NCI-H2227 (cell line): ENCODE data around the gene CCDC182.
A peak's percentile ranks its signal among the peaks of the same experiment; 100 is the strongest.

ENCODE experiments used
- DNase-seq: peaks from one replicate; lab custom pipeline; 2025; ENCODE audit not compliant: unreplicated experiment; lab: John Stamatoyannopoulos, UW

CCDC182 gene

GRCh38 chr17:57745242-57745641 is at the start of gene CCDC182:
Gene CCDC182, minus strand, starts transcription at chr17:57745299. Its CDS starts 27 bp downstream, at chr17:57745272.
- no peak for DNase-seq

GRCh38 chr17:57794841-57795240 is 49.7 kb upstream of the CCDC182 start:
- DNase-seq = no peak

GRCh38 chr17:57788725-57789124 is 43.6 kb upstream of the CCDC182 start:
- no peak for DNase-seq

- DNase-seq = no peak
Measured at GRCh38 chr17:57785022-57785421, 39.9 kb upstream of the CCDC182 start.

DNA sequence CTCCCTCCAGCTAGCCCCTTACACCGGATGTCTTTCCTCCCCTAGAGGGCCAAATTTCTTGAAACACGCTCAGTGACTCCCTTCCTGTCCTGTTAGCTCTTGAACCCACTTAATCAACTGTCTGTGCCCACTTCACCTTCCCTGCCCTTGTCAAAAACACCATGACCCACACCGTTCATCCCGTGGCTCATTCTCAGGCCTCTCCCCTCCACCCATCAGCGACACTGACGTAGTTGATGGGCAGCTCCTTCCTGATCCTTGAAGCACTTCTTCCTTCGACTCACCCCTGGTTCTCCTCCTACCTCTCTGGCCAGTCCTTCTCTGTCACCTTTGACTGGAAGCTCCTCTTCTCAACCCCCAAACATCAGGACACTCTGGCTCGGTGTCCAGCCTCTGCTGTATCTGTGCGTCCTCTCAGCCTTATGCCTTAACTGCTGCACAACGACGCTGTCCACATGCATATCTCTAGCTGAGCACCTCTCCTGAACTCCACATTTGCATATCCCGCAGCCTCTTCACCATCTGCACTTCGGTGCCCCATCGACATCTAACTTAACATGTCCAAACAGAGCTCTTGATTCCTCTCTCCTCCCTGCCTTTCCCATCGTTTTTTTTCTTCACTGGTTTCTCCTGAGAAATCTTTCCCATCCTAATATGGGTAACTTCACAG is 39.3 kb upstream of the CCDC182 start:
- no peak for DNase-seq

DNA sequence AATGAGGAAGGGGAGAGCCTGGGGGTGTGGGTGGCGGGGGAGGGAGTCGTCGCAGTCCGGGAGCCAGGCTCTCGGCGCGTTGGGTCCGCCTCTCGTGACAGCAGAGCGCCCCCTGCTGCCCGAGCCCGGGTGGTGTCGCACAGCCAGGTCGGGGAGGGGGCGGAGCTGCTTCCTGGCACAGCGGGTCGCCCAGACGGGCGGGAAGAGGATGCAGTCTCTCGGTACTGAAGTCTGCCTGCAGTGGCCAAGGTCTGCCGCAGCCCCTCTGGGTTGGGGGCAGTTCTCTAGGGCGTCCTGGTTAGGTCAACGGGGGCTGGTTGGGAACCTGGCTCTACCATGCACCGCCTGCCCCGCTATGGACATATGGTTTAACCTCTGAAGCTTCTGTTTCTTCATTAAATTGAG is 38.2 kb upstream of the CCDC182 start:
- peak; percentile 81 for DNase-seq

DNA sequence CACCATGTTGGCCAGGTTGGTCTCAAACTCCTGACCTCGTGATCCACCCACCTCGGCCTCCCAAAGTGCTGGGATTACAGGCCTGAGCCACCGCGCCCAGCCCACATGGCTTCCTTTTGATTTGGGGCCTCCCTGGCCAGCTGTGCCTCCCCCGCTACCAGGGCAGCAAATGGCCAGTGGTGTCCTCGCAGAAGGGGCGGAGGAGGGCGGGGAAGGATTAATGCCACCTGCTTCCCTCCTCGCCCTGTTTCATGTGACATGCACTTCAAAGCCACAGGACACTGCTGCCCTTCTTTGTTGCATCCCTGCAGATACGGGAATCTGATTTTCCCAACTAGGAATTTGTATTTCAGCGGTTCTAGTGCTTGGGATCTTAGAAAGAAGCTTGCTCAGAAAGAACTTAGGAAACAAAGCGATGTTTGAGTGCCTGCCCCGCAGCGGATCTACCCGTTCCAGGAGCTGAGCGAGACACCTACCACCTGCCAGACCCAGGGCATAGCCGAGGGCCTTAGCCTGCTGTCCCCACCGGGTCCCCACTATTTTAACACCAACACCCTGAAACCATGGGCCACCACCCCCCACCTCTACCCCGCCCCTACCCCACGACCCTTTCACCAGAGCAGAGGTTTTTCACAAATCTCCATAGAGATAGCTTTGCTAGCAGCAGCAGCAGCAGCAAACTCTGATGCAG is 37.7 kb upstream of the CCDC182 start:
- DNase-seq = peak; percentile 48

DNA sequence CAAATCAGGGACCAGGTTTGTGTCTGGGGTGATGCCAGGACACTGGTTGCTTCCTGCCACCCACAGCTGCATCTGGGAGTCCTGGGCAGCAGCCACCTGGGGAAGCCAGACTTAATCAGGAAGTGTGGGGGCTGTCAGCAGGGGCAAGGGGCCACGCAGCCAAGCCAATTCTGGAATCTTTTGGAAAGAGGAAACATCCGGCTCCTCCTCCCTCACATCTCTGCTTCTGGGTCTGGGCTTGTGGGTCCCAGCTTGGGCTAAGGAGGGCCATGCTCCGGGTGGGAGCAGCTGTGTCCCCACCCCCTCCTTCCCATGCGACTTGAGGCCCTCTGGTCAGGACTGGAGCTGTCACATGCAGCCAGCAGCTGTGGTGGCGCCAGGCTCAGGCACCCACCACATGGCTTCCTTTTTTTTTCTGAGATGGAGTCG is 37.0 kb upstream of the CCDC182 start:
- no peak for DNase-seq

DNA sequence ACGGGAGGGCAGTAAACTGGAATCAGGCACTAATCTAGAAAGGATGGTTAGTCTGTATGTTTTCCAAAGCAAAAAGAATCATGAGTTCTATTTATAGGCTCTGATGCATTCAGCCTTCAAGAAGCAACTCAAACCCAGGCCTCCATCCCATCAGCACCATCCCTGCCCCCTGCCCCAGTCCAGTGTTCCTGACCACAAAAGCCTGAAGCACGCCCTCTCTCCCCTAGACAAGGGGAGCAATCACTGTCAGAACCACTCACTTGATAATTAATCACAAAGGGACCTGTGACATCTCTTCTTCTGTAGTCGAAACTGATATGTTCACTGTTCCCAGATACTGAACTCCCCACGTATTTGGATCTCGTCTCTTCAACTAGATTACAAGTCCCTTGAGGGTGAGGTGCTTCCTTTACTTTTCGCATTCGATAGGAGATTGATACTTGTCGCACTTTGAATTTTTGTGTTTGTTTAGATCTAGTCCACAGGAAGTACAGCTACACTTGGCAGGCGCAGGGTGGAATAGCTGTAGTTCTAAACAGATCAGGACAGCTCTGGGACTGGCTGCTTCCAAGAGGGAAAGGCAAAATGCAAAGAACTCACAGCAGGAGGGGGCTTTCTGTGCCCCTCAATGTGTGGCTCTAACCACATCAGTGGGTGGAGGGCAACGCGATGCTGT is 36.4 kb upstream of the CCDC182 start:
- no peak for DNase-seq

DNA sequence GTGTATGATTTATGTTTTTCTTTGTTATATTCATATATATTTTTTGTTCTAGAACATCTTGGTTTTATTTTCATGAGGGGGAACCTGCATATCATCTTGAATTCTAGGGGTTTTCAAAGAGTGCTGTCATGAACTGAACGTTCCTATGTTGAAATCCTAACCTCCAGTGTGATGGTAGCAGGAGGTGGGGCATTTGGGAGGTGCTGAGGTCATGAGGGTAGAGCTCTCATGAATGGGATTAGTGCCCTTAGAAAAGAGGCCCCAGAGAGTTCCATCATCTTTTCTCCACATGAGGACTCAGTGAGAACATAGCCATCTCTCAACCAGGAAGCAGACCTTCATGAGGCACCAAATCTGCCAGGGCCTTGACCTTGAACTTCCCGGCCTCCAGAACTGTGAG is 34.6 kb upstream of the CCDC182 start:
- no peak for DNase-seq

DNA sequence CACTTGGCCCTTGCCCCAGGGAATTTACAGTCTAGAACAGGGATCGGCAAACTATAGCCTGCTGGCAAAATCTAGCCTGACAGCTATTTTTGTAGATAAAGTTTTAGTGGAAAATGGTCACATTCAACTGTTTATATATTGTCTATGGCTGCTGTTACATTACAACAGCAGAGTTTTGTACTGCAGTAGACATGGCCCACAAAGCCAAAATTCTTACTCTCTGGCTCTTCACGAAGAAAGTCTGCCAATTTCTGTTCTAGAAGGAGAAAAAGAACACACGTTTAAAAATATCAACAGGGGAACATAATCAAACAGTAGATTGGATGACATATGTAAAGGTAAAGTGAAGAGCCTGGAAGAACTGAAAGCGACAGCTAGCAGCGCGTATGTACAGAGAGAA is 33.2 kb upstream of the CCDC182 start:
- no peak for DNase-seq

DNA sequence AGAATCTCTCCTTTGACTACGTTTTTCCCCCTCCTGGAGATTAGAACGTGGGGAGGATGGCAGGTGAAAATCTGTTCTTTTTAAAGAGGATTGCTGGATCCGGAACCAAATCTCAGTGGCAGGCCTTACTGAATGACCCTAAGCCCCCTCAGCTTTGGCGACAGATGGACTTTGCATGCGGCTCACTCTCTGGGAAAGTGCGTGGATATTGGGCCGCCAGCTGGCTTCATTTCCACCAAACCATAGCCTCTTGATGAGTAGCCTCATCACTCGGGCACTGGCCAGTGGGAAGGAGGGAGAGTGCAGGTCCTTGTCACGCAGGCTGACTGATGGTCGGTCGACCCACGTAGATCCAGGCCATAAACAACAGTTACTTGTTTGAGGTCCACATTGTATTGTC is 31.3 kb upstream of the CCDC182 start:
- DNase-seq = no peak

- no peak for DNase-seq
Measured at GRCh38 chr17:57774872-57775271, 29.8 kb upstream of the CCDC182 start.

GRCh38 chr17:57773557-57773956 is 28.5 kb upstream of the CCDC182 start:
- DNase-seq = no peak

- DNase-seq = no peak
Measured at GRCh38 chr17:57772774-57773173, 27.7 kb upstream of the CCDC182 start.

- no peak for DNase-seq
Measured at GRCh38 chr17:57767561-57767960, 22.5 kb upstream of the CCDC182 start.

GRCh38 chr17:57766318-57766943 is 21.3 kb upstream of the CCDC182 start:
- DNase-seq = no peak

GRCh38 chr17:57762452-57763395 is 17.6 kb upstream of the CCDC182 start:
- peak; percentile 24 for DNase-seq

- peak; percentile 18 for DNase-seq
Measured at GRCh38 chr17:57761887-57762286, 16.8 kb upstream of the CCDC182 start.

DNA sequence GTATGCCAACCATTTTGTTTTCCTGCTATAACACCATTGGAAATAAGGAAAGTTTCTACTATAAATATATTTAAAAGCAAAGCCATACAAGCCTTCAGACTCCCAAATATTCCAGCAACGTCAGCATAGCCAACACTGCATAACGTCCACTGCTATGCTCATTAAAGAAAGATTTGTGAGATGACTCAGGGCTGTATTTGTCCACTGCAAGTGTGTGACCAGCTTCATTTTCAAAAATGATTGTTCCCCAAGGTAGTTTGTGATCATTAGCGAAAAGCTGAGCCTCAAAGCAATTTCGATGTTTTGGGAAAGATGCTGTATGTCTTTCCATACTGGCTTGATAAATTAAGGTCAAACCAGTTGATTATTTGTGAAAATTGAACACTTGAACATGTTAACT is 14.9 kb upstream of the CCDC182 start:
- DNase-seq = no peak

GRCh38 chr17:57758654-57759053 is 13.6 kb upstream of the CCDC182 start:
- no peak for DNase-seq
